GM18498 (cell line): ENCODE data around the gene NAT8L.

Source experiments
- ATAC-seq: cut with Tn5 transposase; IDR thresholded peaks from one replicate; pipeline ENCODE4 v1.9.1; 2021; ENCODE audit warnings: mild to moderate bottlenecking, moderate library complexity; ENCODE audit not compliant: unreplicated experiment

The NAT8L gene

GRCh38 chr4:2090642-2091041, 31.5 kb downstream of the NAT8L start:
- ATAC-seq, result no peak

DNA sequence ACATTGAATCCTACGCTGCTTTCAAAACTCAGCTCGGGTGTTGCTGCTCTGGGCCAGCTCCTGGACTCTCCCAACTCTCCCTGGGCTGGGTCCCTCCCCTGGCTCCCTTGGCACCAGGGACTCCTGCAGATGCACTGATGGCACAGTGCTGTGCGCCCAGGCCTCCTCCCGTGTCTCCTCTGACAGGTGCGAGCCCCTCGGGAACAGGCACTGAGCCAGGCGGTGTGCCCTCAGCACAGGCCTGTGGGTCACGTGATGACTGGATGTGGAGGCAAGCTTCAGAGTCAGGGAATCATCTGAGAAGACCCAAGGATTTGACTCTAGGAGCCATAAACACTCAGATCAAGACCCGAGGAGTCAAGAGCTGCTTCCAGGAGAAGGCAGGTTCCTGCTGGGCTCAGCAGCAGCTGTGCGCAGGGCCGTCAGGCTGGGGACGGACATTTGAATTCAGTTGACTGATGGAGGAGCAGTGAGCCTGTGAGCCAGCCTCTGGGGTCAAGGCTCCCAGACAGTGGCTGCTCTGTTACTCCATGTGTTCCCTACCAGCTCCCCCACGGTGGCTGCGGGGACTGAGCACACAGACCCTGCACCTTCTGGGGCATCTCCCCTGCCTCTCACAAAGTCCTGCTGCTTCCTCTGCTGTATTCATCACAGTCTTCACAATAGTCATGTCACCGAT, 33.0 kb downstream of the NAT8L start:
- no peak for ATAC-seq

DNA sequence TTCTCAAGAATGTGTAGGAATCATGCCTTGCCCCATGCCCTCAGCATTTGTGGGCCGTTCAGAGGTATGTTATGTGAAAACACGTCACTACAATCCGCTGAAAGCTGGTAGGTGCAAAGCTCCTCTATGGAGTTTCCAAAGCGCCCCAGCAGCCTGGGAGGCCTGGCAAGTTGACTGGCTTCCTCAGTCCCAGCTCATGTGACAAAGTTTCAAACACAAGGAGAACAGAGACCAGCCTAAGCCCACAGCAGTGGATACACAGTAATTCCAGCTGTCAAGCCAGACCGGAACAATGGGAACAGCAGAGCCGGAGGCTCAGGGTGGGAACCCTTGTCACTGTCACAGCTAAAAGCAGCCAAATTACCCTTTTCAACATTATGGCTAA, 33.5 kb downstream of the NAT8L start:
- ATAC-seq, result no peak

GRCh38 chr4:2093265-2093664, 34.1 kb downstream of the NAT8L start:
- no peak for ATAC-seq

- no peak for ATAC-seq
Measured at GRCh38 chr4:2094545-2094944, 35.4 kb downstream of the NAT8L start.

GRCh38 chr4:2095236-2096072, 36.3 kb downstream of the NAT8L start:
- no peak for ATAC-seq

- ATAC-seq, result no peak
Measured at GRCh38 chr4:2096073-2096609, 37.0 kb downstream of the NAT8L start.

GRCh38 chr4:2101346-2102044, 42.4 kb downstream of the NAT8L start:
- ATAC-seq, result no peak

GRCh38 chr4:2102045-2102883, 43.1 kb downstream of the NAT8L start:
- ATAC-seq, result no peak

DNA sequence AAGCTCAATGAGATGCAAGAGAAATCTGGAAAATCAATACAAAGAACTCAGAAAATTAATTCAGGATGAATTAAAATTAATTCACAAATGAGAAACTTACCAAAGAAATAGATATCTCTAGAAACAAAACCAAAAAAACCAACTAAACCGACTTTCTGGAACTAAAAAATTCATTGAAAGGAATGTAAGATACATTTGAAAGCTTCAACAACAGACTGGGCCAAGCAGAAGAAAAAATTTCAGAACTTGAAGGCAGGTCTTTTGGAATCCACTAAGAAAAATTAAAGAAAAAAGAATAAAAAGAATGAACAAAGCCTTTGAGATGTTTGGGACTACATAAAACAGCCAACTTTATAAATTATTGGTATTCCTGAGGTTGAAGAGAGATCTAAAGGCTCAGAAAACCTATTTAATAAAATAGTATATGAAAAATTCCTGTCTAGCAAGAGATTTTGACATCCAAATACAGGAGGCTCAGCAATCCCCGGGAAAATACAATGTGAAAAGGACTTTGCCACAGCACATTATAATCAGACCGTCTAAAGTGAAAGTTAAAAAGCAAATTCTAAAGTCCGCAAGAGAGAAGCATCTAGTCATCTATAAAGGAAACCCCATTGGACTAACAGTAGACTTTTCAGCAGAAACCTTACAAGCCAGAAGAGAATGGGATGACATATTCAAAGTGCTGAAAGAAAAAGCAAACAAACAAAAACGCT, 44.2 kb downstream of the NAT8L start:
- no peak for ATAC-seq

GRCh38 chr4:2103843-2104547, 44.9 kb downstream of the NAT8L start:
- ATAC-seq, result no peak

- no peak for ATAC-seq
Measured at GRCh38 chr4:2104556-2105345, 45.6 kb downstream of the NAT8L start.

DNA sequence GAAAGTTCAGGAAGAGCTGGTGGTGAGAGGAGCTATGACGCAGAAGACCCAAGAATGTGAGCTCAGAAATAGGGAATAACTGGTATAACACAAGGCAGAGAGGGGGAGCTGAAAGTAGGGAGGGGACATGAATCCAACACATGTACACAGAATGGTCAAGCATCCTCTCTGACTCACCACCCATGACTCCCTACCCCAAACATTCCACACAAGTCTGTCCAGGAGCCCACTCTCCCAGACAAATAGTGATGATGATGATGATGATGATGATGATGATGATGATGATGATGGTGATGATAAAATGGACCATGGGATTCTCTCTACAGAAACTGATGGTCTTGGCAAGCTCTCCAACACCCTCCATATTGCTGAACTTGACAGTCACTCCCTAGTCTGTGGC, 46.4 kb downstream of the NAT8L start:
- no peak for ATAC-seq

- ATAC-seq, result no peak
Measured at GRCh38 chr4:2116687-2117400, 57.7 kb downstream of the NAT8L start.
